ENCODE data around the gene PLA2G7.

DNA sequence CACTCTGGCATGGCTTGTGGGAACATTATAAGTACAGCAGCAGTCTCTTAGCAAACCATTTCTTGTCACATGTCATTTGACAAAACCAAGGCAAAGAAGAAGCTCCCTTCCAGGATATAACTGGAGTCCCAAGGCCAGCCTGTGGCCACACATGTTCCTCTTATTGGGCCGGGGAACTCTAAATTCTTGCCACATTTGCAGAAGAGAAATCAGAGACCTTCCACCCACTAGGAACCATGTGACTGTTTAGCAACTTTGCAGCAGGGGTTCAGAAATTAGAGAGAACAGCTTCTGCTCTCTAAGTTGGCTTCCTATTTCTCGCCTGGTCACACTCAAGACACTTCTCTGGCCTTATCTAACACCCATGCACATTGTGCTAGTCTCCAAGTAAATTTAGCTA lies 37.6 kb upstream of the PLA2G7 start:
- TF ChIP-seq, protein P1, sequence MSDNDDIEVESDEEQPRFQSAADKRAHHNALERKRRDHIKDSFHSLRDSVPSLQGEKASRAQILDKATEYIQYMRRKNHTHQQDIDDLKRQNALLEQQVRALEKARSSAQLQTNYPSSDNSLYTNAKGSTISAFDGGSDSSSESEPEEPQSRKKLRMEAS (IDR thresholded peaks at IDR 0.05), result no peak
- TF ChIP-seq, protein P2, sequence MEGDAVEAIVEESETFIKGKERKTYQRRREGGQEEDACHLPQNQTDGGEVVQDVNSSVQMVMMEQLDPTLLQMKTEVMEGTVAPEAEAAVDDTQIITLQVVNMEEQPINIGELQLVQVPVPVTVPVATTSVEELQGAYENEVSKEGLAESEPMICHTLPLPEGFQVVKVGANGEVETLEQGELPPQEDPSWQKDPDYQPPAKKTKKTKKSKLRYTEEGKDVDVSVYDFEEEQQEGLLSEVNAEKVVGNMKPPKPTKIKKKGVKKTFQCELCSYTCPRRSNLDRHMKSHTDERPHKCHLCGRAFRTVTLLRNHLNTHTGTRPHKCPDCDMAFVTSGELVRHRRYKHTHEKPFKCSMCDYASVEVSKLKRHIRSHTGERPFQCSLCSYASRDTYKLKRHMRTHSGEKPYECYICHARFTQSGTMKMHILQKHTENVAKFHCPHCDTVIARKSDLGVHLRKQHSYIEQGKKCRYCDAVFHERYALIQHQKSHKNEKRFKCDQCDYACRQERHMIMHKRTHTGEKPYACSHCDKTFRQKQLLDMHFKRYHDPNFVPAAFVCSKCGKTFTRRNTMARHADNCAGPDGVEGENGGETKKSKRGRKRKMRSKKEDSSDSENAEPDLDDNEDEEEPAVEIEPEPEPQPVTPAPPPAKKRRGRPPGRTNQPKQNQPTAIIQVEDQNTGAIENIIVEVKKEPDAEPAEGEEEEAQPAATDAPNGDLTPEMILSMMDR (IDR thresholded peaks at IDR 0.05; ENCODE audit: control extremely low read depth in 1 of 3, insufficient read depth in 1 of 3, low read depth in 1 of 3, low read length in 3 of 3), result no peak
- TF ChIP-seq JUN (IDR thresholded peaks at IDR 0.05; ENCODE audit: low read depth, low read length) (no peak), GABPA (IDR thresholded peaks at IDR 0.05; ENCODE audit: borderline replicate concordance, insufficient read depth, low read length) (no peak), POLR2AphosphoS5 (IDR thresholded peaks at IDR 0.05; ENCODE audit: low read depth, low read length) (no peak), TAF1 (IDR thresholded peaks at IDR 0.05; ENCODE audit: low read depth, low read length) (no peak), JUND (IDR thresholded peaks at IDR 0.05; ENCODE audit: low read length) (no peak), BACH1 (IDR thresholded peaks at IDR 0.05; ENCODE audit: low read length) (no peak), POLR2A (IDR thresholded peaks at IDR 0.05; ENCODE audit: control extremely low read depth in 1 of 2, low read depth in 2 of 2, low read length in 2 of 2) (no peak)

Data from H1 (cell line).